Brain microvascular endothelial cell (primary cell): ENCODE measurements around the gene HAGH.
A peak's percentile ranks its signal among the peaks of the same experiment; 100 is the strongest.

Source experiments
- DNase-seq: peaks from one replicate; pipeline ENCODE4 v3.0.0-alpha.2; 2020
- H3K27ac ChIP-seq: fragments of 250-450 bp; sonication (Bioruptor Pico); 2 replicates; pipeline ENCODE4 v1.5.1; 2020; ENCODE audit warnings: mild to moderate bottlenecking, moderate library complexity
- H3K27me3 ChIP-seq: fragments of 250-450 bp; sonication (Bioruptor Pico); replicated peaks from 2 replicates; pipeline ENCODE4 v1.5.1; 2020; ENCODE audit warnings: mild to moderate bottlenecking
- H3K36me3 ChIP-seq: fragments of 250-450 bp; sonication (Bioruptor Pico); replicated peaks from 2 replicates; pipeline ENCODE4 v1.5.1; 2020; ENCODE audit warnings: mild to moderate bottlenecking
- H3K4me3 ChIP-seq: 2 replicates; pipeline ENCODE4 v1.5.1; 2011; ENCODE audit warnings: low read depth, mild to moderate bottlenecking, control low read depth, low read length, moderate library complexity
- CTCF ChIP-seq: IDR thresholded peaks from 2 replicates; pipeline ENCODE4 v1.5.1; 2011; ENCODE audit warnings: low read depth, mild to moderate bottlenecking, moderate library complexity, low read length, control low read depth, inconsistent platforms; ENCODE audit errors: missing control alignments
- in situ Hi-C: cut with HindIII; loops from 2 replicates; pipeline ENCODE4 v1.10.0; 2017; ENCODE audit warnings: low sequenced_read_pairs, low pct_ligation_motif_present

The HAGH gene

DNA sequence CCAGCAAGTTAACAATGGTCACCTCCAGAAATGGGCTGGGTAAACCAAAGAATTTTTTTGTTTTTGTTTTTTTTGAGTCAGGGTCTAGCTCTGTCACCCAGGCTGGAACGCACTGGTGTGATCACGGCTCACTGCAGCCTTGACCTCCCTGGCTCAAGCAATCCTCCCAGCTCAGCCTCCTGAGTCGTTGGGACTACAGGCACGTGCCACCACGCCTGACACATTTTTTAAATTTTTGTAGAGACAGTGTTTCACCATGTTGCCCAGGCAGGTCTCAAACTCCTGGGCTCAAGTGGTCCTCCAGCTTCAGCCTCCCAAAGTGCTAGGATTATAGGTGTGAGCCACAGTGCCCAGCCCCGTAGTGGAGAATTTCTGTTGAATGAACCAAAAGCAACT is 46.0 kb downstream of the HAGH start:
- H3K27me3 ChIP-seq, result no peaks in the 10 kb centered on the region
- no peak for DNase-seq
- H3K27ac ChIP-seq, result no peak overlapping the region
- no peak for TF ChIP-seq CTCF
- peaks cover 31% of the 10 kb centered on the region for H3K36me3 ChIP-seq
- H3K4me3 ChIP-seq, result no peak overlapping the region
- in situ Hi-C loops, result no loop called here

DNA sequence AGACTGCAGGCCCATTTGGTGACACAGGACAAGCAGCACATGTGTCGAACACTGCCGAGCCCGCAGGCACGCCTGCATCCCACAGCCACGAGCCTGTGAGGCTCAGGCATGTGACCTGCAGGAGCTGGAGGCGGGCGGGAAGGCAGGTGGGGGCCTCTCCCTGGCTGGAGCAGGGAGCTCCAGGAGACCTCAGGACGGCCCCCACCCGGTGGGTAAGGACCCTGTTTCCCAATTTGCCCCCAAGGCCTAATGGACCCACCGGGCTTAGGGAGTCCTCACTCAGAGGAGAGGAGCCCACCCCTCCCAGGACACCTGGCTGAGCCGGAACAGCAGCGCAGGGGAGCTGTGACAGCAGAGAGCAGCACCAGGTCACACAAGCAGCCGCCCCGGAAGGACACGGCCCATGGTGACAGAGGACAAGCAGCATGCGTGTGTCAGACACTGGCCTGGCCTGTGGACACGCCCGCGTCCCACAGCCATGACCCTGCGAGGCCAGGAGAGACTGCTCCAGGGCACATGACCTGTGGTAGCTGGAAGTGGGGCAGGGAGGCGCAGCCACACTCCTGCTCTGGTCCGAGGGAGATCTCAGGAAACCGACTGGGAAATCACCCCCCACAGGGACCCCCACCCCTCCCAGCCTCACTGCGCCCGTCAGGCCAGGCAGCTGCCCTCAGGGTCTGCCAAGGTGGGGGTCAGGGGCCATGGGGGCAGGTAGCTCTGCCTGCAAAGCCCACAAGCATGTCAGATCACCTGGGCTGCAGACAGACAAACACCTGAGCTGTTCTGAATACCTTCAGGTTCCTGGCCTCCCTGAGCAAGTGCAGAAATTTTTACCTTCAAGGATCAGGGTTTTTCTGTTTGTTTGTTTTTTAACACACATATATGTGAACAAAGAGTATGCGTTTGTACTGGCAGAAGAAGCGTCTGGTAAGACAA is 46.6 kb downstream of the HAGH start:
- Histone ChIP-seq H3K4me3 (no peak overlapping the region), H3K36me3 (peaks cover 37% of the 10 kb centered on the region), H3K27me3 (no peaks in the 10 kb centered on the region), H3K27ac (no peak overlapping the region)
- DNase-seq, result no peak
- in situ Hi-C loops, result no loop called here
- TF ChIP-seq CTCF, result no peak

DNA sequence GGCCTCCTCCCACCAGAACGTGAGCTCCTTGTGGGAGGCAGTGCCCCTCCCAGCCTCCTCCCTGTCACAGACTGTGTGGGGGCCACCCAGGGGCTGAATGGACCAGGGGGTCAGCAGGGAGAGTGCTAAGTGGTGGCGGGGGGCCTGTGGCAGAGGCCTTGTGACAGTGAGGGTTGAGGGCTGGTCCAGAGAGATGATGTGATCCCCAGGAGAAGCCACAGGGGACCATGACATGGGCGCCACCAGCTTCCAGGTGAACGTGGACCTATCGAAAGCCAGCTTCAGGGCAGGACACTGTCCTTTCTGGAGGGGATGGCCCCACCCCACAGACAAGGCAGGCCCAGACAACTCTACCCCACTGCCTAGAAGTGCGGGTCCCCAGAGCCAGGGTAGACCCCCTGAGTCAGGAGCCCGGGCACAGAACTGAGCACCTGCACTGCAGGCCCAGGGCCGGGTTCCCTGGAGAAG is 47.4 kb downstream of the HAGH start:
- H3K36me3 ChIP-seq, result peaks cover 39% of the 10 kb centered on the region
- in situ Hi-C loops, result no loop called here
- TF ChIP-seq CTCF, result no peak
- no peak overlapping the region for H3K4me3 ChIP-seq
- no peak for DNase-seq
- H3K27ac ChIP-seq, result no peak overlapping the region
- no peaks in the 10 kb centered on the region for H3K27me3 ChIP-seq

GRCh38 chr16:1778200-1779179 is 48.1 kb downstream of the HAGH start:
- in situ Hi-C loops, result no loop called here
- Histone ChIP-seq H3K36me3 (peaks cover 39% of the 10 kb centered on the region), H3K27me3 (no peaks in the 10 kb centered on the region), H3K4me3 (no peak overlapping the region), H3K27ac (no peak overlapping the region)
- peak; percentile 31 for DNase-seq
- no peak for TF ChIP-seq CTCF

GRCh38 chr16:1777375-1778199 is 49.0 kb downstream of the HAGH start:
- H3K36me3 ChIP-seq, result peaks cover 39% of the 10 kb centered on the region
- no peak overlapping the region for H3K4me3 ChIP-seq
- no peak for DNase-seq
- H3K27me3 ChIP-seq, result no peaks in the 10 kb centered on the region
- H3K27ac ChIP-seq, result no peak overlapping the region
- in situ Hi-C loops, result no loop called here
- TF ChIP-seq CTCF, result no peak
